KOPT-K1 (cell line): ENCODE results near the gene RANBP10.
A peak's percentile ranks its signal among the peaks of the same experiment; 100 is the strongest.
"Not testable (repeated sequence)": the region's sequence is repeated elsewhere in the genome, so short reads cannot be mapped to it uniquely, and the experiment has no call there.

Source experiments
- H3K27ac ChIP-seq: fragments of 200-600 bp; sonication (generic); 2 replicates; pipeline ENCODE4 v1.5.1; 2016; ENCODE audit warnings: antibody characterized with exemption, mild to moderate bottlenecking, low read depth, low read length; ENCODE audit not compliant: poor library complexity, severe bottlenecking
- H3K36me3 ChIP-seq: fragments of 200-600 bp; sonication (generic); 2 replicates; pipeline ENCODE4 v1.5.1; 2017; ENCODE audit warnings: antibody characterized with exemption, mild to moderate bottlenecking, low read length, moderate library complexity; ENCODE audit not compliant: insufficient read depth
- H3K9me3 ChIP-seq: fragments of 200-600 bp; sonication (generic); 2 replicates; pipeline ENCODE4 v1.5.1; 2017; ENCODE audit warnings: antibody characterized with exemption, low read length, mild to moderate bottlenecking; ENCODE audit not compliant: insufficient read depth, poor library complexity, severe bottlenecking

The RANBP10 gene

DNA sequence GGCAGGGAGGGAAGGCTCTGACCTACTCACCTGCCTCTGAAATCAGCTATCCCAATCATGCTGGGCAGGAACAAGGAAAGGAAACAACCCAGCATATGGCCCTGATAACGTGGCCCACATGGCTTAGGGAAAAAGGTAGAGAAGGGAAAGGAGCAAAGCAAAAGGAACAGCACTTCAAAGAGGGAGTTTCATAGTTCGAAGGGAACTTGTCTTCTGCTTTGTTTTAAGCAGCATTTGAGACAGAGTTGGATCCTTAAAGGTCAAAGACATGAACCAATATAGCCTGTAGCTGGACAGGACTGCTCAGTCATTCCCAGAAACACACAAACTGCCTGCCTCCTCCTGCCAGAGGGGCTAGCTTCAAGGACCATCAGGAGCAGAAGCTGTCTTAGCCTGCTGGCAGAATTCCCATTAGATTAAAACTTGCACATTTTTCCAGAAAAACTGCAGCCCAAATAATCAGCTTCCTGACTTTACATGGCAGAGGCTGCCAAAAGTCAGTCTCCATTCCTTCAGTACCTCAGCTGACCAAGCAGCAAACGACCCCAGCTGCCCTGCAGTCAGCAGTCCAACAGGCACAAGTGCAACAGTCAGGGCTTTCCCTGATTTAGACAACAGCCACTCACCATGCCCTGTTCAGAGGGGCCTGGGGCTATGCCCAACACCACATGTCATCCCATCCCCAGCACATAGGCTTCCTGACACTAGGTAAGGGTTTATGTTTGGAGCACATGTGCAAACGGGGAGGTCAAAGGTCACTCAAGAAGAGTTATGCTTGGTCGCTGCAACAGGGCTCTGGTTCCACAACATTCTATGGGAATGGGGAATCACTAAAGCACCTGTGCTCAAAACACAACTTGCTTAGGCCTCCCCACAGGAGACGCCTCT is 32.5 kb downstream of the RANBP10 start:
- peaks cover 32% of the 10 kb centered on the region; the same call in 1 of the 2 replicates for H3K36me3 ChIP-seq
- H3K27ac ChIP-seq: no peak overlapping the region
- no peaks in the 10 kb centered on the region for H3K9me3 ChIP-seq

DNA sequence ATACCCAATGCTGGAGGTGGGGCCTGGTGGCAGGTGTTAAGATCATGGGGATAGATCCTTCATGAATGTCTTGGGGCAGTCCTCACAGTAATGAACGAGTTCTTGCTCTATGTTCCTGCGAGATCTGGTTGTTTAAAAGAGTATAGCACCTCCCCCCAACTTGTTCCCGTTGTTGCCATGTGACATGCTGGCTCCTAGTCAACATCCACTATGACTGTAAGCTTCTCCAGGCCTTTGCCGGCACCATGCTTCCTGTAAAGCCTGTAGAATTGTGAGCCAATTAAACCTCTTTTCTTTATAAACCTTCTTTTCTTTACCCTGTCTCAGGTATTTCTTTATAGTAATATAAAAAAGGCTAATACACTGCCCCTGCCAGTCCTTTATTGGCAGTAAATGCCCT is 33.3 kb downstream of the RANBP10 start:
- H3K9me3 ChIP-seq: no peaks in the 10 kb centered on the region
- no peak overlapping the region for H3K27ac ChIP-seq
- peaks cover 32% of the 10 kb centered on the region; the same call in 1 of the 2 replicates for H3K36me3 ChIP-seq

DNA sequence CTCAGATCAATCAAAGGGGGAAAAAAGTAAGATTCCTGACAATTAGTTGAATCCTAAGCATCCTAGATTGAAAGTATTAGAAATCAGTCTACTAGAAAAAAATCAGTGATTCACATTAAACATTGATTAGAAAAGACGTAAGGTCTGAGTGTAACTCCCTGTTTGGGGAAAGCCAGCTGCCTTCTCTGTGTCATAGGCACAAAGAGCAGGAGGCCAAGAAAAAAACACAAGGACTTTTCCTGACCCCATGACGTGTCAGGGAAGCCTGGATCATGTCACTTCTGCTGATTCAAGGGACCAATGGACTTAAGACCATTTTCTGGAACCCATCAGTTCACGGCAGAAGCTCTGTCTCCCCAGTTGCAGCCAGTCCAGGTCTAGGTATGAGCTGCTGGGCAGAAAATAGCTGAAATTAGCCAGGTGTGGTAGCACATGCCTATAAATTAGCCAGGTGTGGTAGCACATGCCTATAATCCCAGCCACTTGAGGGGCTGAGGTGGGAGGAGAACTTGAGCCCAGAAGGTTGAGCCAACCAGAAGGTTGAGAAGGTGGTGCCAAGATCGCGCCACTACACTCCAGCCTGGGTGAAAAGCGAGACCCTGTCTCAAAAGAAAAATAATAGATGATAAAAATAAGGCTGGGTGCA is 35.9 kb downstream of the RANBP10 start:
- no peaks in the 10 kb centered on the region for H3K9me3 ChIP-seq

DNA sequence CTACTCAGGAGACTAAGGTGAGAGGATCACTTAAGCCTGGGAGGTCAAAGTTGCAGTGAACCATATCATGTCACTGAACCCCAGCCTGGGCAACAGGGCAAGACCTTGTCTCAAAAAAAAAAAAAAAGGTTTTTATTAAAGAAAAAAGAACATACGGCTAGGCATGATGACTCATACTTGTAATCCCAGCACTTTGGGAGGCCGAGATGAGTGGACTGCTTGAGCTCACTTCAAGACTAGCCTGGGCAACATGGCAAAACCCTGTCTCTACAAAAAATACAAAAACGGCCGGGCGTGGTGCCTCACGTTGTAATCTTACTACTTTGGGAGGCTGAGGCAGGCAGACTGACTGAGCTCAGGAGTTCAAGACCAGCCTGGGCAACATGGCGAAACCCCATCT is 38.4 kb downstream of the RANBP10 start:
- Histone ChIP-seq H3K36me3 (peaks cover 53% of the 10 kb centered on the region; the same call in 1 of the 2 replicates), H3K27ac (no peak overlapping the region), H3K9me3 (no peaks in the 10 kb centered on the region)

More for the DNA sequence above, 35.9 kb downstream of the RANBP10 start:
- no peak overlapping the region for H3K27ac ChIP-seq
- peaks cover 46% of the 10 kb centered on the region; the same call in 1 of the 2 replicates for H3K36me3 ChIP-seq

DNA sequence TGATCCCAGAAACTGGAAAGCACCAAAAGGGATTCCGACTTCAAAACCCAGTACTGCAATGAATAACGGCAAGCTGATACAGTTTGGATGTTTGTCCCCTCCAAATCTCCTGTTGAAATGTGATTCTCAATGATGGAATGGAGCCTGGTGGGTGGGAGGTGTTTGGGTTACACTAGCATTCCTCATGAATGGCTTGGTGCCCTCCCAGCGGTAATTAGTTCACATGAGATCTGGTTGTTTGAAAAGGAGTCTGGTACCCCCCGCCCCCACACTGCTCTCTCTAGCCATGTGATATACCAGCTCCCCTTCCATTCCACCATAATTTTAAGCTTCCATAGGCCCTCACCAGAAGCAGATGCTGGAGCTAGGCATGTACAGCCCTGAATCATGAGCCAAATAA is 40.1 kb downstream of the RANBP10 start:
- Histone ChIP-seq H3K36me3 (peaks cover 40% of the 10 kb centered on the region; the same call in 1 of the 2 replicates), H3K27ac (no peak overlapping the region), H3K9me3 (no peaks in the 10 kb centered on the region)

DNA sequence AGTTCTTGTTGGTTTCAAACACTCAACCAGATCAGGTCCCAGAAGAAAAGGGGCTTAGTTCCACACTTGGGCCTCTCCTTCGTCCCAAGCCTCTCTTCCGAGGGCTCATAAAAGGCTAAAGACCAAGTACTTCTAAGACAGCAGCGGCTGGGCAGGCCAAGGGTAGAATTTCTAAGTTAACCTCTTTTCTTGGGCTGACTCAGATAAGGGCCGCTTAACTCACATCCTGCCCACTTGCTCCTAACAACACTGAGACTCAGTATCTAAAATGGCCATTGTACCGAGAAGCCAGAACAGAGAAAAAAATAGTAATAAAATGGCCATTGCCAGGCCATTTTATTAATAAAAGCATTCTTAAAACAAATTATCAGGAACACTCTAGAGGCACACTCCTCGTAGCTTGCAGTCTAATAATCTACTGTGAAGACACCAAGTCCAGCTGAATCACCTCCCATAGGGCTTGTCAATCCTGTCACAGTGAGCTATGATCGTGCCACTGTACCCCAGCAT is 42.1 kb downstream of the RANBP10 start:
- H3K36me3 ChIP-seq: peaks cover 30% of the 10 kb centered on the region; the same call in 1 of the 2 replicates
- no peaks in the 10 kb centered on the region for H3K9me3 ChIP-seq
- no peak overlapping the region for H3K27ac ChIP-seq

DNA sequence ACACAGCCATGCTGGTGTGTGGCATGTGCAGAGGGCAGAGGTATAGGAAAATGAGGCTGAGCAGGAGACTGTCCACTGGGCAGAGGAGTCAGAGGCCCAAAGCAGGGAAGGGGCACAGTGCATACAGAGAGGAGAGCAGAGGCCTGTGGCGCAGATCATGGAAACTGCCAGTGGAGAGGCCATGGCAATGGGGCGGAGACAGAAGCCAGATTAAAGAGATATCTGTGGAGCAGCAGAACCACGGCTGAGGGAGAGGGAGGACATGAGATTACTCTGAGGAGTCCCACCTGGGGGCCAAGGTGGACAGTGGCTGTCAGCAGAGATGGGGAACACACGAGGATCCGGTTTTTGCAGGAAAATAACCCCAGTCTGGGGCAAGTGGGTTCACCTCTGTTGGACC is 43.3 kb downstream of the RANBP10 start:
- peaks cover 41% of the 10 kb centered on the region; the same call in 1 of the 2 replicates for H3K36me3 ChIP-seq
- H3K9me3 ChIP-seq: no peaks in the 10 kb centered on the region
- H3K27ac ChIP-seq: no peak overlapping the region

DNA sequence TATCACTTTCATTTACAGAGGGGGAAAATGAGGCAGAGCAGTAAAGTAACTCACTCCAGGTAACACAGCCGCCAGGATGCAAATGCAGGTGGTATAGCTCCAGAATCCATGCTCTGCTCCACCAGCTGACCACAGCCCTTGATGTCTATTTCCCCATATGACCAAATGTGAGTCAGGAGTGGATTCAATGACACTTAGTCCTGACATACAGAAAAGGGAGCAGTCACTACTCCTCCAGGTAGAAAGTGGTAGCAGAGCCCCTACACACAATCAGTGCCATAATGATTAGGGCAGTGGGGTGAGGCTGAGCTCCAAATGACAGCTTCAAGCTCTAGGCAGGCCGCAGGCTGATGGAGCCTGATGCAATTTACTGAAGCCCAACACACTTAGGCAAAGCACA is 44.0 kb downstream of the RANBP10 start:
- Histone ChIP-seq H3K36me3 (peaks cover 46% of the 10 kb centered on the region; the same call in 1 of the 2 replicates), H3K9me3 (no peaks in the 10 kb centered on the region), H3K27ac (no peak overlapping the region)

DNA sequence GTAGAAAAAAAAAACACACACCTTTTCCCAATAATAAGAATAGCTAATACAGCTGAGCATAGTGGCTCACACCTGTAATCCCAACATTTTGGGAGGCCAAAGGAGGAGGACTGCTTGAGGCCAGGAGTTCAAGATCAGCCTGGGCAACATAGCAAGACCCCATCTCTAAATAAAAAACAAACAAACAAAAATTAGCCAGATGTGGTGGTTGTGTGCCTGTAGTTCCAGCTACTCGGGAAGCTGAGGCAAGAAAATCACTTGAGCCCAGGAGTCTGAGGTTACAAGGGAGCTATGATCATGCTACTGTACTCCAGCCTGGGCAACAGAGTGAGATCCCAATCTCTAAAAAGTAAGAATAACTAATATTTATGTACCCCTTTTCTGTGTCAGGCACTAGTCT is 44.4 kb downstream of the RANBP10 start:
- no peak overlapping the region for H3K27ac ChIP-seq
- H3K36me3 ChIP-seq: peaks cover 46% of the 10 kb centered on the region; the same call in 1 of the 2 replicates
- no peaks in the 10 kb centered on the region for H3K9me3 ChIP-seq

DNA sequence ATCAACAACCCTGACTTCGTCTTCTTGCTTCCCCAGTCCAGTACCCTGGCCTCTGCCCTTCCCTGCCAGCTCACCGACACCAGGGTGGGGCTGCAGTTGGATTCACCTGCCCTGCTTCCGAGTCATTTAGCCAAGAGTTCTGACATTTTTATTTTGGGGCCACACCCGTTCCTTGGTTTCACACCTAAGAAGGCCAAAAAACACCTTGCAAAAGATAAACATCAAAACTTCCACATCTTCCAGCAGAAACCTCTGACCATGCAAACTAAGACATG is 45.5 kb downstream of the RANBP10 start:
- Histone ChIP-seq H3K27ac (peak overlapping the region; percentile 34), H3K36me3 (peaks cover 36% of the 10 kb centered on the region; the same call in 1 of the 2 replicates), H3K9me3 (no peaks in the 10 kb centered on the region)

DNA sequence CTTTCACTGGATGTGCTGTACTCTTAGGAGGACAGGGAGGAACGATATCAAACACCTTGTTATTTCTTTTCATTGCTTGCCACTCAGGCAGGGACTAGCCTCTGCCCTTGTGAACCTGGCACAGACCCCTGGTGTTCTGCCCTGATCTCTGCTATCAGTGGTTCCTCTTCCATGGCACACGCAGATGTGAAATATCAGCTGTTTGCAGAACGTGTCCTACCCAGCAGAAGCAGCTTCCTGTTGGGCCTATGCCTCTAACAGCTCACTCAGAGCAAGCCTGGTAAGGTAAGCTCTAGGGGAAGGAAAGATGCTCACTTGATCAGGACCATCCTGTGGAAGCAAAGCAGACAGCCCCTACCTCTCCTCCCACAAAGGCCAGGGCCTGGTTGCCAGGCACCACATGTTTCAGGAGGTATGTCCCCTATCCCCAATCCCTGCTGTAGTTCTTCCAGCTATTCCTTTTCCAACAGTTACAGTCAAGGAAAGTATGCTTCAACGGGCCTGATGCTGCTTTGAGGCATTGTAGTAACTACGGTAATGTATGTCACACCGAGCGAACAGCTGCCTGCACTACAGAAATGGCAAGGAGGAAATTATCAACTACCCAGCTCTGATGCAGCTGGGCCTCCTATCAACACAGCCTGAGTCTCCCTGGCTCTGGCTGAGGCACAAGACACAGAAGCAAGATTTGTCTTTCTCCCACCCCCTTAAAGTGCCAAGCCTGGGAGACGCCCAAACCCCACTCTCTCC is 46.0 kb downstream of the RANBP10 start:
- Histone ChIP-seq H3K27ac (peak overlapping the region; percentile 34), H3K36me3 (peaks cover 36% of the 10 kb centered on the region; the same call in 1 of the 2 replicates), H3K9me3 (no peaks in the 10 kb centered on the region)

DNA sequence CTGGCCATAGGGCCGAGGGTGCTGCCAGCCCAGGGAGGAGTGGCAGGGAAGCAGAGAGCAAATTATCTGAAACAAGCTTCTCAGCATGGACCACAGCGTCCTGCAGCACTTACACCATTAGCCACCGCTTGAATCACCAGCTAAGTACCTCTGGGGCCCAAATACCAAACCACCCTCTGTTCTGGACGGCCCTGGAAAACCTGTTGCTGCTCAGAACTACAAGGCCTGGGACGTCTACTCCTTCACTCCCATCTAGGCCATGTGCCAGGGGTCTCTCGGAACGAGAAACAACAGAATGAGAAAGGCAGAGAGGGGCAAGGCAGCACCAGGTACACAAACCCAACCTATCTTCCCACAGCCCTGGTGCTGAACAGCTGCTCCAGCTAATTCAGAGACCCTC is 47.4 kb downstream of the RANBP10 start:
- Histone ChIP-seq H3K27ac (no peak overlapping the region), H3K9me3 (no peaks in the 10 kb centered on the region)

DNA sequence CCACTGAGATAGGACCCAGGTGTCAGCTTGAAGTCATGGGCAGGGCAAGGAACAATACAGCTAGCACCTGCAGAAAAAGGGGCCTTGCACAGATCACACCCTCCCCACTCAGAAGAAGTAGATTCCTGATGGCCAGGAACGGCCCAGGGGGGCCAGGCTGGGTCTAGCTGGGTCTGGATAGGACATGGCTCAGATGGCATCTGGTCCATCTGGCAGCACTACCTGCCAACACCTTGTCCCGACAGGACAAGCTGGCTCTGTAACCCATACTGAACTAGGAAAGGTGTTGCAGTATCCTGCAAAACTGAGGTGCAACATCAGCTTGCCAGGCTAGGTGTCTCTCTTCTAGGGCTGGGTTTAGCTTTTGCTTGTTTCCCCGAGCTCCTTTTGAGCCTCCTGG is 48.4 kb downstream of the RANBP10 start:
- peaks cover 34% of the 10 kb centered on the region; the same call in 1 of the 2 replicates for H3K36me3 ChIP-seq
- H3K9me3 ChIP-seq: no peaks in the 10 kb centered on the region
- H3K27ac ChIP-seq: no peak overlapping the region

More for the DNA sequence above, 47.4 kb downstream of the RANBP10 start:
- peaks cover 36% of the 10 kb centered on the region; the same call in 1 of the 2 replicates for H3K36me3 ChIP-seq

DNA sequence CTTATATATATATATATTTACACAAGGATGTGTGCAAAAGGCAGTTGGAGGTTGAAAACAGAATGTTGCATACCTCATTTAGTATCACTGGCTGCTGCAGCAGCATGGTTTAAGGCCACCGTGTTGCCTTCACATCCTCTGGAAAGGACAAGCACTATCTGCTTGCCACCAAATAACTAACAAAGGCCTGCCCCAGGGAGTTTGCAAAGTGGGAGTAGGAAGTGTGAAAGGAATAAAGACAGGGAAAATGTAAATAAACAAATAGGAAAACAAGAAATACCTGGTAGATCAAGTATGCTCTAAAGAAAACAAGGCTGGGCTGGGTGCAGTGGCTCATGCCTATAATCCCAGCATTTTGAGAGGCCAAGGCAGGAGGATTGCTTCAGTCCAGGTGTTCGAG is 53.7 kb downstream of the RANBP10 start:
- peaks cover 26% of the 10 kb centered on the region; the same call in 1 of the 2 replicates for H3K36me3 ChIP-seq
- H3K27ac ChIP-seq: no peak overlapping the region

DNA sequence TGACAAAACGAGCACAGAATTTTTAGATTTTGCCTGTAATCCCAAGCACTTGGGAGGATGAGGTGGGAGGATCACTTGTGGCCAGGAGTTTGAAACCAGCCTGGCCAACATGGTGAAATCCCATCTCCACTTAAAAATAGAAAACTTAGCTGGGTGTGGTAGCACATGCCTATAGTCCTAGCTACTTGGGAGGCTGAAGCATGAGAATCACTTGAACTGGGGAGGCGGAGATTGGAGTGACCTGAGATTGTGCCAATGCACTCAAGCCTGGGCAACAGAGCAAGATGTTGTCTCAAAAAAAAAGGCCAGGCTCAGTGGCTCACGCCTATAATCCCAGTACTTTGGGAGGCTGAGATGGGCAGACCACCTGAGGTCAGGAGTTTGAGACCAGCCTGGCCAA is 55.0 kb downstream of the RANBP10 start:
- H3K27ac ChIP-seq, H3K9me3 ChIP-seq: not testable (repeated sequence)
- peaks cover 25% of the 10 kb centered on the region; the same call in 1 of the 2 replicates for H3K36me3 ChIP-seq

More for the DNA sequence above, 53.7 kb downstream of the RANBP10 start:
- no peaks in the 10 kb centered on the region for H3K9me3 ChIP-seq
